GM19467 (cell line): ENCODE results near the gene POTEG.
"Not testable (repeated sequence)": the region's sequence is repeated elsewhere in the genome, so short reads cannot be mapped to it uniquely, and the experiment has no call there.

Source experiments
- ATAC-seq: cut with Tn5 transposase; IDR thresholded peaks from one replicate; pipeline ENCODE4 v1.9.1; 2021; ENCODE audit warnings: mild to moderate bottlenecking, moderate library complexity; ENCODE audit not compliant: unreplicated experiment

Gene POTEG

DNA sequence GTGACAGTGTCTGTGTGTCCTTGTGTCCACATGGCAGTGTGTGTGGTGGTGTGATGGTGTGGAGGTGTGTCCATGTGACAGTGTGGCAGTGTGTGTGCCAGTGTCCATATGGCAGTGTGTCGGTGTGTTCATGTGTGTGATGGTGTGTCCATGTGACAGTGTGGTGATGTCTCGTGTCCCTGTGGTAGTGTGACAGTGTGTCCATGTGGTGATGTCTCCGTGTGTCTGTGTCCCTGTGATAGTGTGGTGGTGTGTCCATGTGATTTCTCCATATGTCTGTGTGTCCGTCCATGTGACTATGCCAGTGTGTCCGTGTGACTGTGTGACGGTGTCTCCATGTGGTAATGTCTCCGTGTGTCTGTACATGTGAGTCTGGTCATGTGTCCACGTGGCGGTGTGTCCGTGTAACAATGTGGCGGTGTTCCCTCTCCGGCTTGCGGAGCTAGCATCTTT lies 59.7 kb downstream of the POTEG start:
- ATAC-seq: not testable (repeated sequence)

DNA sequence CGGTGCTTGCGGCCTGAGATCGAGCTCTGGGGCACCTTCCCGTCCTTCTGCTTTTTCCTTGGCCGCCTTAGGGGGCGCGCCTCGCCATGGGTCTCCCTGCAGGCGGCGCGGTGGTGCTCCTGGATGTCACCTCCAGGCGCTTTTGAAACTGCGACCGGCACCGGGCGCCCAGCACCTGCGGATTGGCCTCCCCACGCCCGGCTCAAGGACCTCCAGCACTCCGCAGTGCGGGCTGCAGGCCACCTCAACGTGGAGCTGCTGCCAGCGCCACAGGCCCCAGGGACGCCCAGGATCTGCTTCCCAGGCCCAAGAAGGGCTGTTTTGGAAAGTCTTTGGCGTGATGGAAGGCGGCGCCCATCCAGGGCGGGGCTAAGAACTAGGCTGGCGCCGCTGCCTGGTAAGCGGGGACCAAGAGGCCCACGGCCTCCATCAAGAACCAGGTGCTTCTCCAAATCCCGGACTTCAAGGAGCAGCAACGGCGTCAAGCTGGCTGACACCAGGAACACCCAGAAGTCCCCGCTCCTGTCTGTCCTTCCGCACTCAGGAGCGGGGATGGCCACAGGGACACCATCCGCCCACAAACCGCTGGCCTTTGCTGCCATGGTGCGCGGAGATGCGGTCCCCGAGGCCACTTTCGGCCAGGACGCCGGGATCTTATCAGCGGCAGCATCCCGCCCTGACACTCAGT lies 61.2 kb downstream of the POTEG start:
- not testable (repeated sequence) for ATAC-seq

DNA sequence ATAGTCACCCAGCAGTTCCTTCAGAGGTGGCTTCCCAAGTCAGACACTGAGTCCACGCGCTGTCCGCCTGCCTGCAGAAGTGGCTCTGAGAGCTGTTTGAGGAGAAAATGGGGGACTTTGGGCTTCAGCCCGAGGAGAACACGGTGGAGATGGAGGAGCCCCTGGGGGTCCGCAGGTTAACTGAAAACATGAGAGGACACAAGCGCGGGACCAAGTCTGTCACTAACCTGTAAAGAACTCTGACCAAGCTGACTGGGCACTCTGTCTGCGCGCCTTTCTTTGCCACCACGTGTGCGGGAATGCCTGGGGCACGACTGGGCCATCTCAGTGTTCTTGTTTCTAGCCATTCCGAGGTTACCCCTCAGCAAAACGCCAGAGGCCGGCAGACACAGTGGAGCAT lies 62.4 kb downstream of the POTEG start:
- ATAC-seq: not testable (repeated sequence)

DNA sequence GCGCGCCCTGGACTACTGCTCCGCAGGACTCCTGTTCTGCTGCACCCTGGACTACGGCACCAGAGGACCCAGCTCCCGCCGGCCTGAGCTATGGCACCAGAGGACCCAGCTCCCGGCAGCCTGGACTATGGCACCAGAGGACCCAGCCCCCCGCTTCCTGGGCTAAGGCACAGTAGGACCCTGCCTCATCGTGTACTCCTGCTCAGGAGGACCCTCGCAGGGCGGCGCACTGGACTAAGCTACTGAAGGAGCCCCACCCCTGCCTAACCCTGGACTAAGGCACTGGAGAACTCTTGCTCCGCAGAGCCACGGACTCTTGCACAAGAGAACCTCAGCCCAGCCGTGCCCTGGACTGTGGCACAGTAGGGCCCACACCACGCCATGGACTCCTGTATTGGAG lies 71.3 kb downstream of the POTEG start:
- not testable (repeated sequence) for ATAC-seq

DNA sequence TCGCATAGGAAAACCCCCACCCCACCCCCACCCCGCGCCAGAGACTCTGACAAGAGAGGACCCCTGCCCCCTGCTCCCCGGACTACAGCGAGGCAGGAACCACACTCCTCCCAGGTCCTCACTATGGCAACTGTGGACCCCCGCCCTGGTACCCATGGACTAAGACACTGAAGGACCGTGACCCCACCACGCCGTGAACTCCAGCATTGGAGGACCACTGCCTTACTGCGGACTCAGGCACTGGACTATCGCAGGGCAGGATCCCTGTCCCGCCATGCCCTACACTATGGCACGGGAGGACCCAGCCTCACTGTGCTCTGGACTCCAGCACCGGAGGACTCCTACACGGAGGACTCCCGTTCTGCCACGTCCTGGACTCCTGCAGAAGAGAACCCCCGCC lies 71.8 kb downstream of the POTEG start:
- not testable (repeated sequence) for ATAC-seq

DNA sequence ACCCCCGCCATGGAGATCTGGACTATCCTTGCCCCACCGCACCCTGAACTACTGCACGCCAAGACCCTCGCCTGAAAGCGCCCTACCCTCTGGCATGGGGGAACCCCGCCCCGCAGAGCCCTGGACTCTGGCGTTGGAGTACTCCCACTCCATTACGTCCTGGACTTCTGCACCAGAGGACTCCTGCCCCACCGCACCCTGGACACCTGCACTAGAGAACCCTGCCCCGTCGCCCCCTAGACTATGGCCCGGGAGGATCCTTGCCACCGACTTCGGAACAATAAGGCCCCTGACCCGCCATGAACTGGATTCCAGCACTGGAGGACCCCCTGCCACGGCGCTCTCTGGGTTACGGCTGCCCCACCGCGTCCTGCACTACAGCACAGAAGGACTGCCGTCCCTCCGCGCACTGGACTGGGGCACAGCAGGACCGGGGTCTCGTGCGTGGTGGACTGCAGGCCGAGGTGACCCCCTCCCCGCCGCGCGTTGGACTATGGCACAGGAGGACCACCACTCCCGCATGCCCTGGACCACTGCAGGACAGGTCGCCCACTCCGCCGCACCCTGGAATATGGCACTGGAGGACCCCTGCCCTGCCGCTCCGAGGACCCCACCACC lies 72.4 kb downstream of the POTEG start:
- ATAC-seq: not testable (repeated sequence)

DNA sequence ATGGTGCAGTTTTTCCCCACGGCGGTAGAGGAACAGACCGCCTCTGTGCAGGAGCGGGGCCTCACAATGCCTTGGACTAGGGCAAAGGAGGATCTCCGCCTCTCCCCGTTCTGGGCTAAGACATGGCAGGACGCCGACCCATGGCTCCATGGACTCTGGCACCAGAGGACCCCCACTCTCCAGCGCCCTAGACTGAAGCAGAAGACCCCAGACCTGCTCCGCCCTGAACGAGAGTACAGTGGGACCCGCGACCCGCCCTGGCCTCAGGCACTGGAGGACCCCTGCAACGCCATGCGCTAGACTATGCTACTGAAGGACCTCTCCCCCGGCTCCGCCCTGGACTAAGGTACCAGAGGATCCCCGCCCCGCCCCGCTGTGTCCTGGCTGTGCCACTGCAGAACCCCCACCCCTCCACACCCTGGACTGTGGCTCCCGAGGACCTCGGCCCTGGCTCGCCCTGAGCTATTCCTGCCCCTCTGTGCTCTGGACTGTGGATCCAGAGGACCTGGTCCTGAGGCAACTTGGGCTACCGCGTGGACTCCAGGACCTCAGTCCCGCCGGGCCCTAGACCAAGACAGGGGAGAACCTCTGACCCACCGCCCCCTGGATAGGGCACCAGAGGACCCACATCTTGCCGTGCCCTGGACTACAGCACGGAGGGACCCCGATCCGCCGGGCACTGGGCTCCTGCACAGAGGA lies 73.1 kb downstream of the POTEG start:
- not testable (repeated sequence) for ATAC-seq
